ENCODE measurements around the gene HCAR2. TPM values are rescaled to one million over a fixed set of nuclear protein-coding genes. Genes with fewer than 3 reads are reported as not detected.
A peak's percentile ranks its signal among the peaks of the same experiment; 100 is the strongest.

Gene HCAR2
- total RNA-seq, 3 donors from 2014 or later (not counting 1 experiment from before 2014, with no cell fraction given), result 1.3 to 8.5 (median 1.5) TPM

DNA sequence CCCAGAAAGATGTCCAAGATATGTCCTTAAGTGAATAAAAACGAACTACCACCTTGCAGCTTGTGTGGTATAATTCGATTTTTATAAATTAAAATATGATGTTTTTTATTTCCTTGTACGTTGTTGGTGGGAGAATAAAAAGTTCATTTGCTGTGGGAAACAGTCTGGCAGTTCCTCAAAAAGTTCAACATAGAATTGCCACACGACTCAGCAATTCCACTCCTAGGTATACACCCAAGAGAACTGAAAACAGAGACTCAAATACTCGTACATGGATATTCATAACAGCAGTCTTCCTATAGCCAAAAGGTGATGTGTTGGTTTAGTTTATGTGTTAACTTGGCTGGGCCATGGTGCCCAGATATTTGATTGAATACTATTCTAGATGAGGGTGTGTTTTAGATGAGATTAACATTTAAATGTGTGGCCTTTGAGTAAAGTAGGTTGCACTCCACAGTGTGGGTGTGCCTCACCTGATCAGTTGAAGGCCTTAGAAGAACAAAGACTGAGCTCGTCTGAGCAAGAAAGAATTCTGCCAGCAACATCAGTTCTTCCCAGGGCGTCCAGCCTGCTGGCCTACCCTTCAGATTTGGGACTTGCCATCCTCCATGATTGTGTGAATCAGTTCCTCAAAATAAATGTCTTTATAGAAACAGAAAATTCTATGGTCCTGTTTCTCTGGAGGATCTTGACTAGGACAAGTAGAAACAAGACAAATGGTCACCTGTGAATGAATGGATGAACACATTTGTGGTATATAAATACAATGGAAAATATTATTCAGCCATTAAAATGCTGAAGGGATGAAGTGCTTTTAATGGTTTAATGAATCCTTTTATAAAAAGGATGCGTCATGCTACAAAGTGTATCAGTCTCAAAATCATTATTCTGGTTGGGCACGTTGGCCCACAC, 44.3 kb upstream of the HCAR2 start:
- intact Hi-C loops (cut with micrococcal nuclease), result no loop called here
- H3K27me3 Mint-ChIP-seq (ENCODE audit: low read depth in 2 of 2), result no peaks in the 10 kb centered on the region
- no peaks in the 10 kb centered on the region for H3K36me3 ChIP-seq (ENCODE audit: control insufficient read depth, insufficient read depth, low read length)
- H3K27ac Mint-ChIP-seq, result no peak overlapping the region
- H3K9me3 Mint-ChIP-seq, result no peaks in the 10 kb centered on the region
- no peak overlapping the region for H3K4me3 Mint-ChIP-seq
- no peak for DNase-seq
- no peaks in the 10 kb centered on the region for H3K9me3 ChIP-seq (ENCODE audit: control insufficient read depth, insufficient read depth, low read length)
- peaks cover 0 to 8% of the 10 kb centered on the region in 2 donors for H3K4me1 Mint-ChIP-seq
- no peak overlapping the region for H3K4me3 ChIP-seq (ENCODE audit: low read length)
- 79% methylated on average over 8 of the region's 9 CpGs for WGBS (ENCODE audit: insufficient coverage)
- no peaks in the 10 kb centered on the region for H3K36me3 Mint-ChIP-seq
- ATAC-seq, result no peak
- no peak overlapping the region for H3K27ac ChIP-seq (ENCODE audit: low read length)
- TF ChIP-seq, protein P1, sequence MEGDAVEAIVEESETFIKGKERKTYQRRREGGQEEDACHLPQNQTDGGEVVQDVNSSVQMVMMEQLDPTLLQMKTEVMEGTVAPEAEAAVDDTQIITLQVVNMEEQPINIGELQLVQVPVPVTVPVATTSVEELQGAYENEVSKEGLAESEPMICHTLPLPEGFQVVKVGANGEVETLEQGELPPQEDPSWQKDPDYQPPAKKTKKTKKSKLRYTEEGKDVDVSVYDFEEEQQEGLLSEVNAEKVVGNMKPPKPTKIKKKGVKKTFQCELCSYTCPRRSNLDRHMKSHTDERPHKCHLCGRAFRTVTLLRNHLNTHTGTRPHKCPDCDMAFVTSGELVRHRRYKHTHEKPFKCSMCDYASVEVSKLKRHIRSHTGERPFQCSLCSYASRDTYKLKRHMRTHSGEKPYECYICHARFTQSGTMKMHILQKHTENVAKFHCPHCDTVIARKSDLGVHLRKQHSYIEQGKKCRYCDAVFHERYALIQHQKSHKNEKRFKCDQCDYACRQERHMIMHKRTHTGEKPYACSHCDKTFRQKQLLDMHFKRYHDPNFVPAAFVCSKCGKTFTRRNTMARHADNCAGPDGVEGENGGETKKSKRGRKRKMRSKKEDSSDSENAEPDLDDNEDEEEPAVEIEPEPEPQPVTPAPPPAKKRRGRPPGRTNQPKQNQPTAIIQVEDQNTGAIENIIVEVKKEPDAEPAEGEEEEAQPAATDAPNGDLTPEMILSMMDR (IDR thresholded peaks at IDR 0.05), result no peak
- H3K27me3 ChIP-seq (ENCODE audit: control insufficient read depth, insufficient read depth, low read length), result no peaks in the 10 kb centered on the region
- peaks cover 3% of the 10 kb centered on the region for H3K4me1 ChIP-seq (ENCODE audit: control insufficient read depth, insufficient read depth, low read length)

DNA sequence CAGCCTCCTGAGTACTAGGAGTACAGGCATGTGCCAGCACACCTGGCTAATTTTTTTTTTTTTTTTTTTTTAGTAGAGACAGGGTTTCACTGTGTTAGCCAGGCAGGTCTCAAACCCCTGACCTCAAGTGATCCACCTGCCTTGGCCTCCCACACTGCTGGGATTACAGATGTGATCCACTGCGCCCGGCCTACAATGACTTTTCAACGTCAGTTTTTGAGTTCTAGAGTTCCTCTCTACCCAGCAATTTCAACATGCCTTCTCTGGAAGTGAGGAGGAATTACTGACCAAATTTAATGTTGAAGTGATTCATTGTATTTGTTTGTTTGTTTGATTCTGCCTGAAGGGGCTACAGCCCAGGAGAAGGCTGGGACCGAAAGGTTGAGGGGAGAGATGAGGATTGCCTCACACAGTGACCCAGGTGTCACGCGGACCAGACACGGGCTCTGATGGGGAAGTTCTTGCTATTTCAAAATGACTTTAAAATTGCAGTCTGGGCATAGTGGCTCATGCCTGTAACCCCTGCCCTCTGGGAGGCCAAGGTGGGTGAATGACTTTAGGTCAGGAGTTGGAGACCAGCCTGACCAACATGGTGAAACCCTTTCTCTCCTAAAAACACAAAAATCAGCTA, 40.9 kb upstream of the HCAR2 start:
- no peaks in the 10 kb centered on the region for H3K27me3 Mint-ChIP-seq (ENCODE audit: low read depth in 2 of 2)
- H3K4me1 Mint-ChIP-seq, result no peaks in the 10 kb centered on the region
- intact Hi-C loops (cut with micrococcal nuclease), result no loop called here
- peak overlapping the region in 1 of 2 donors; percentile 16 for H3K27ac Mint-ChIP-seq
- DNase-seq (no peak), ATAC-seq (peak in 1 of 3 donors; percentile 39)
- H3K4me3 Mint-ChIP-seq, result no peak overlapping the region
- TF ChIP-seq, protein P1 (IDR thresholded peaks at IDR 0.05), result no peak
- WGBS (ENCODE audit: insufficient coverage), result 86% methylated on average over 7 of the region's 7 CpGs
- H3K9me3 ChIP-seq (ENCODE audit: control insufficient read depth, insufficient read depth, low read length), result no peaks in the 10 kb centered on the region
- H3K4me1 ChIP-seq (ENCODE audit: control insufficient read depth, insufficient read depth, low read length), result no peaks in the 10 kb centered on the region
- H3K9me3 Mint-ChIP-seq, result no peaks in the 10 kb centered on the region
- no peaks in the 10 kb centered on the region for H3K36me3 Mint-ChIP-seq
- no peak overlapping the region for H3K27ac ChIP-seq (ENCODE audit: low read length)
- H3K27me3 ChIP-seq (ENCODE audit: control insufficient read depth, insufficient read depth, low read length), result no peaks in the 10 kb centered on the region
- H3K4me3 ChIP-seq (ENCODE audit: low read length), result no peak overlapping the region
- no peaks in the 10 kb centered on the region for H3K36me3 ChIP-seq (ENCODE audit: control insufficient read depth, insufficient read depth, low read length)

DNA sequence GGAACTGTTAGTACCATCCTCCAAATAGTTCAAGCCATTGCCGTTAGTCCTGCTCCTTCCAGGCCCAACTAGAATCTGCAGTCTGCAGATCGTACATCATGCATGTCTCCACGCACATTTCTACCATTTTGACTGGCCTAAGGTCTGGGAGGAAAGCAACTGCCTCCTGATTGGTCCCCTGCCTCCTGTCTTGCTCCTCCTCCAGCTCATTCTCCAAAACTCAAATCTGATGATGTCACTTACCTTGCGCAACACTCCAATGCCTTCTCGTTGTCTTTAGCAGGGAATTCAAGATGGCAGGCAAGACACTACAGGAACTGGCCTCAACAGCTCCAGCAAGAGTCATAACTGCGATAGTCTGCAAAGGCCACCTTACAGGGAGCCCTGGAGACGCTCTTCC, 37.2 kb upstream of the HCAR2 start:
- no peaks in the 10 kb centered on the region for H3K4me1 ChIP-seq (ENCODE audit: control insufficient read depth, insufficient read depth, low read length)
- H3K4me3 Mint-ChIP-seq, result no peak overlapping the region
- H3K9me3 Mint-ChIP-seq, result no peaks in the 10 kb centered on the region
- H3K9me3 ChIP-seq (ENCODE audit: control insufficient read depth, insufficient read depth, low read length), result no peaks in the 10 kb centered on the region
- no peak overlapping the region for H3K27ac ChIP-seq (ENCODE audit: low read length)
- H3K27ac Mint-ChIP-seq, result no peak overlapping the region
- no peaks in the 10 kb centered on the region for H3K27me3 ChIP-seq (ENCODE audit: control insufficient read depth, insufficient read depth, low read length)
- no peak overlapping the region for H3K4me3 ChIP-seq (ENCODE audit: low read length)
- WGBS (ENCODE audit: insufficient coverage), result 97% methylated on average over 7 of the region's 7 CpGs
- ATAC-seq, result no peak
- TF ChIP-seq, protein P1 (IDR thresholded peaks at IDR 0.05), result no peak
- H3K27me3 Mint-ChIP-seq (ENCODE audit: low read depth in 2 of 2), result peaks cover 0 to 3% of the 10 kb centered on the region in 2 donors
- H3K36me3 Mint-ChIP-seq, result no peaks in the 10 kb centered on the region
- DNase-seq, result no peak
- intact Hi-C loops (cut with micrococcal nuclease), result no loop called here
- no peaks in the 10 kb centered on the region for H3K4me1 Mint-ChIP-seq
- no peaks in the 10 kb centered on the region for H3K36me3 ChIP-seq (ENCODE audit: control insufficient read depth, insufficient read depth, low read length)

Data from natural killer cell (primary cell).